LNCaP clone FGC (cell line): ENCODE measurements around the gene MS4A6E.
"Not testable (repeated sequence)": the region's sequence is repeated elsewhere in the genome, so short reads cannot be mapped to it uniquely, and the experiment has no call there.

Experiments used
- DNase-seq: peaks from one replicate; pipeline ENCODE4 v3.0.0-alpha.2; 2011; ENCODE audit warnings: low read depth
- H3K4me3 ChIP-seq: 2 replicates; pipeline ENCODE4 v1.5.1; 2011; ENCODE audit warnings: mild to moderate bottlenecking, low read depth, low read length, control low read depth
- CTCF ChIP-seq: IDR thresholded peaks from 2 replicates; pipeline ENCODE4 v1.5.1; 2012; ENCODE audit warnings: mild to moderate bottlenecking; ENCODE audit not compliant: control insufficient read depth, insufficient read depth; ENCODE audit errors: extremely low read depth

The MS4A6E gene

DNA sequence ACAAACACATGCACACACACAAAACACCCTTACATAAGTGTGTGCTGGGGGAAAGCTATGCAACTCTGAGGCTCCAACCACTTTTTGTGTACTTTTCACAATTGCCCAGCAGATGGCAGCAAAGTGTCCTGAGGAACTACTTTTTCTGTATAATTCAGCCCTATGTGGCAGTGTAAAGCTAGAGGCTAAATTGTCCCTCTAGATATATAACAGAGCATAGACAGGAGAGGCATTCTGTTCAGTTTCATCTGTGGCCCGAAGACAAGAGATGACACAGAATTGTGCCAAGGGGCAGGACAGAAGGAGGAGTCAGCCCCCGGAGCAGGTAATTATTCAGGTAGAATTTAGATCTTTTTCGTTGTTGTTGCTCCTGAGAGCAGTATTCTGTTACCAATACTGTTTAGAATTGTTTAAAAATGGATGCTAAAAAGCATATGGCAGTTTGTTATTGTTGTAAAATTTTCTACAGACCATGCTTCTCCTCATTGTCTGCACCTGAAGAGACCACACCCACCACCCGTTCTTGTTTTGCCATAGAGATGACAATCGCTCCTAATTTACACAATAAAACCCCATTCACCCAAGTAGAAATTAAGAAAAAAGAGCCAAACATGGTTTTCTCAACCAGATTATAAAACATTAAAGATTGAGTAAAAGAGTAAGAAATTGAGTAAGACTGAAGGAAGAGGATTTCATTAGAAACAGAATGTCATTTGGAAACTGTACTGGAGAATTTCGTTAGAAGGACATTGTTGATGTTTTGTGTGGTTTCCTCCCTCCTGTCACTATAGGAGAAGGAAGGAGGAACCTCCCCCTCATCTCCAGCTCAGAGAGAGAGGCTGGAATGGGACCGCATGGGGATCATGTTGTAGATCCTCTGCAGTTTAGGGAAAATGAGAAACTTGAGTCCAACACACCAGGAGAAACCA is 36.8 kb downstream of the MS4A6E start:
- DNase-seq: no peak
- no peak overlapping the region for H3K4me3 ChIP-seq
- TF ChIP-seq CTCF: peak; percentile 74

GRCh38 chr11:60366262-60366904 is 39.3 kb downstream of the MS4A6E start:
- DNase-seq, H3K4me3 ChIP-seq: not testable (repeated sequence)

GRCh38 chr11:60367009-60367408 is 40.0 kb downstream of the MS4A6E start:
- no peak for DNase-seq
- TF ChIP-seq CTCF: no peak
- no peak overlapping the region for H3K4me3 ChIP-seq

- DNase-seq: no peak
- no peak for TF ChIP-seq CTCF
- no peak overlapping the region for H3K4me3 ChIP-seq
Observed at GRCh38 chr11:60367896-60368295, 40.8 kb downstream of the MS4A6E start.

DNA sequence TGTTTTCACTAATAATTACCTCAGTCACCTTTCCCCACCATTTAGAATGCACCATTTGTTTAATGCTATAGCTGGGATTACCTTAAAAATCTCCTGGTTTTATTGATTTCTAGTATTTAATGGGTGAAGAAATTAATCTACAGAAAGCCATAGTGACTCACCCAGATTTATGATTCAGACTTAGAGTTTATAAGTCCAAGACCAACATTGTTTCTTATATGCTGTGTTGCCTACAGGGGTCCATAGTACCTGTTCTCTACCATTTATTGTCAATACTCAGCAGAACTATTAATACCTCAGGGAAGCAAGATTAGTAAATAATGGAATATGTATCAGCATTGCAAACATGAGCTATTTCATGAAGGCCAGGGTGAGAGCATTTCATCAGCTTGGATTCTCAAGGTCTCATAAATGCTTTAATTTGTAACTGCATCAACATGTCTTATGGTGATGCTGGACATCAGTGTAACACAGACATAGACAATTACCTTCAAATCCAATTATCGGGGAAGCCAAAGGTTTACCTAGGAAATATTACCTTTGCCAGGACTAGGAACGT is 43.3 kb downstream of the MS4A6E start:
- TF ChIP-seq CTCF: no peak
- no peak for DNase-seq
- H3K4me3 ChIP-seq: no peak overlapping the region; the same call in 1 of the 2 replicates

DNA sequence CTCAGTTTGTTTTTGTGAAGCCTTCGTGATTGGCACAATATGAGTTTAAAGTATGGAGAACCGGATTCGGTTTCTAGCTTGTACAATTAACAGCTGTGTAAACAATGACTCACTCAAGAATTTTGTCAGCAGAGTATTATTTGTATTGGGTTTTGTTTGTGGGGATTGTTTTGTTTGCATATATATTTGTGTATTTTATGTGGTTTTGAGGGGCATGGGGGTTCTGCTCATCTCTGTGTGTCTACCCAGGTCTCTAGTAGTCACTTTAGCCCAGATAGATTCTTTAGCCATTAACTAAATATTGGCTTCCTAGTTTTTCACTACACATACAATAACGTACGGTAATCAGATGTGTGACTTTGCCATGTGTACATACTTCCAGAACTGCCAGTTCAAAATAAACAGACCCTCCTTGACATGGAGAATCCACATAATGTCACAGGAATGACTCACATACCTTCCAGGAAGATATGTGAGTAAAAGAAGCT is 43.8 kb downstream of the MS4A6E start:
- peak; percentile 96 for DNase-seq
- H3K4me3 ChIP-seq: no peak overlapping the region
- TF ChIP-seq CTCF: no peak

GRCh38 chr11:60371386-60371785 is 44.3 kb downstream of the MS4A6E start:
- DNase-seq: no peak
- peak overlapping the region; percentile 25; the same call in 1 of the 2 replicates for H3K4me3 ChIP-seq
- TF ChIP-seq CTCF: no peak
